GM12875 (cell line): ENCODE results near the gene CPSF3.
"Not testable (repeated sequence)": the region's sequence is repeated elsewhere in the genome, so short reads cannot be mapped to it uniquely, and the experiment has no call there.

ENCODE experiments used
- H3K4me3 ChIP-seq: one replicate; pipeline ENCODE4 v1.5.1; 2011; ENCODE audit warnings: low read depth, low read length, control low read depth
- CTCF ChIP-seq: IDR thresholded peaks from 2 replicates; pipeline ENCODE4 v1.5.1; 2011; ENCODE audit warnings: low read depth, mild to moderate bottlenecking, control low read depth, inconsistent platforms, low read length, moderate library complexity, borderline replicate concordance; ENCODE audit not compliant: insufficient read depth

The CPSF3 gene

GRCh38 chr2:9494081-9494480, 70.6 kb downstream of the CPSF3 start:
- H3K4me3 ChIP-seq, result no peak overlapping the region
- no peak for TF ChIP-seq CTCF

GRCh38 chr2:9497017-9497416, 73.6 kb downstream of the CPSF3 start:
- no peak overlapping the region for H3K4me3 ChIP-seq
- TF ChIP-seq CTCF, result no peak

- H3K4me3 ChIP-seq, result no peak overlapping the region
- no peak for TF ChIP-seq CTCF
Observed at GRCh38 chr2:9498210-9498609, 74.8 kb downstream of the CPSF3 start.

- TF ChIP-seq CTCF, result no peak
- no peak overlapping the region for H3K4me3 ChIP-seq
Observed at GRCh38 chr2:9508931-9509330, 85.5 kb downstream of the CPSF3 start.

GRCh38 chr2:9513946-9514345, 90.5 kb downstream of the CPSF3 start:
- H3K4me3 ChIP-seq, result not testable (repeated sequence)

- TF ChIP-seq CTCF, result no peak
Observed at GRCh38 chr2:9517118-9517782, 93.8 kb downstream of the CPSF3 start.

GRCh38 chr2:9518163-9518562, 94.7 kb downstream of the CPSF3 start:
- no peak for TF ChIP-seq CTCF

More at GRCh38 chr2:9517118-9517782, 93.8 kb downstream of the CPSF3 start:
- H3K4me3 ChIP-seq, result no peak overlapping the region

GRCh38 chr2:9518780-9519179, 95.3 kb downstream of the CPSF3 start:
- no peak for TF ChIP-seq CTCF
- no peak overlapping the region for H3K4me3 ChIP-seq

More at GRCh38 chr2:9518163-9518562, 94.7 kb downstream of the CPSF3 start:
- H3K4me3 ChIP-seq, result no peak overlapping the region
